GM18507 (cell line): ENCODE measurements around the gene ENOX2.

Source experiments
- DNase-seq: peaks from one replicate; pipeline ENCODE4 v3.0.0; 2011; ENCODE audit warnings: low read depth; ENCODE audit not compliant: insufficient read length; ENCODE audit errors: extremely low spot score
- FAIRE-seq: peaks from 2 replicates; lab custom pipeline; 2011; peaks lifted over from hg19 to GRCh38; lab: Jason Lieb, UNC

ENOX2 gene

DNA sequence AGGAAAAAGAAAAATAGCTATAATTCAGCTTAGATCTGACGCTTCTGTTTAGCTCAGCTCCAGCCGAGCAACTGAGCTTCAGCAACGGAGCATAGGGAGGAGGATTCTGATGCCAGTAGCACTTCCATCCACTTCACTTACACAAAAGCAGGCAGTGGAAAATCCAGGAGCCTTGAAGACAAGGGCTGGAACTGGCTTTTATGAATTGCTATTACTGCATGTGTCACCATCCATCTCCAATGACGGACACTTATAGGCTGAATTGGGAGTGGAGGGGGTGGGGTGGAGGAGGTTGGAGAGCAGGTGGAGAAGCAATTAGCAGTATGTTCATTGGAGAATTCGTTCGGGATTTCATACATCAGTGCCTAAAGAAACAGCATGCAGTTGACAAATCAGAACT is 15.6 kb downstream of the ENOX2 start:
- no peak for DNase-seq
- FAIRE-seq = no peak

DNA sequence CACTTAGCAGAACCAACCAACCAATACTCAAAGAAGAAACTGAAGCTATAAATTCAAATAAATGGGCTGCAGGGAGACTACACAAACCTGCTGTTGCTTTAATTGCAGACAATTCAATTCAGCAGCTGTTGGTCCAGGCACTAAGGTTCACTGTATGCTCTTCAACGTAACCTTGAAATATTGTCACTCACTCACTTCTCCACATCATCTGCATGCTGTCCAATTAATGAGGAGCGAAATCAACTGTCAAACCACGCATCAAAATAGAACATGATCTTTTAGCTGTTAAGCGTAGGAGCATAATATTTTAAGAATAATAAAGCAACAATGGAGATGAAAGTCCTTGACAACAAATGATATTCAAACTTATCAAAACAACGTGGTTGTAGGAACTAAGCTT is 17.0 kb downstream of the ENOX2 start:
- DNase-seq (no peak), FAIRE-seq (peak; percentile 5)

DNA sequence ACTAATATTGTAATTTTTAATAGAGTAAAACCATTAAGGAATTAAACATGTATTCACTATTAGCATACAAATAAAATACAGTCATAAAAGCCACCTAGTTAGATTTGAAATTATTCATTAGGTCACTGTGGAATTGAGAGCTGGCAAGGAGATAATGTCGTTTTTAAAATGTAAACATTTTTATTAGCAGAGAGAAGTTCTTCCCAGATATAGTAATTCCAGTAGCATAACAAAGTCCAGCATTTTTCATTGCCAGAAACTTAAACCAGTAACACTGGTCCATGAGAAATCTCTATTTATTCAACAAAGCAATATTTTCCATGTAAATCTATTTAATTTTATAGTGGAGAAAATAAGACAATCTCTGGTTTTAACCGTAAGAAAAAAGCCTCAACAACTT is 17.5 kb downstream of the ENOX2 start:
- DNase-seq (no peak), FAIRE-seq (no peak)

DNA sequence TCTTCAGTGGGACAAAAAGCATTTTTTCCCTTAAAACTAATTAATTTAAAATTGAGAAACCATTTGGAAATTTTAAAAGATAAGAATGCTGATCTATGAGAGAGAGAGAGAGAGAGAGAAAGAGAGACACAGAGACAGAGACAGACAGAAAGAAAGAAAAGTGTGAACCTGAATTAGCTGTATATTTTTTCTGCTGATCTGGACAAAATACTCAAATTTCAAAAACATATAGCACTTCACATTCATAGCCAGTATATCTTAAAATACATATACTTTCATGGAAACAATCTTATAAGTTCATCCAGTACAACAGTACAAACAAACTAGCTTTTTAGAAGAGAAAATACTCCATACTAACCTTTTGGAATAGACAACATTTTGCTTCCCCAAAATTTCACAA is 18.4 kb downstream of the ENOX2 start:
- FAIRE-seq = peak; percentile 74
- no peak for DNase-seq

DNA sequence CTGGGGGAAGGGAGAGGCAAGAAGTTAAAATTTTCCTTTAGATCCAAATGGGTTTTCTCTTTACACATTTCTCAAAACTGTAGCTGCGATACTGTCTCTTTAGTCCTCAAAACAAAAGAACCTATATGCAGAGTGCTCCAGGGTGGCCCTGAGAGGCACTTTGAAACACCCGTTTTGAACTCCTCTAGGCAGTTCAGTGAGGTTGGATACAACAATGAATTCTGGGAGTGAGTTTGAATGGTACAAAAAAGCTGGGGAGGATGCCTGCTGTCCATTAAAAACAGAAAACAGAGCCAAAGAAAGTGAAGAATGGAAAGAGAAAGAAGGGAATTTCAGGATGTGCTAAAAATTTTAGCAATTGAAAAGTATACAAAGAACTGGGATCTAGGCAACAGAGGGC is 23.1 kb downstream of the ENOX2 start:
- DNase-seq (no peak), FAIRE-seq (no peak)

DNA sequence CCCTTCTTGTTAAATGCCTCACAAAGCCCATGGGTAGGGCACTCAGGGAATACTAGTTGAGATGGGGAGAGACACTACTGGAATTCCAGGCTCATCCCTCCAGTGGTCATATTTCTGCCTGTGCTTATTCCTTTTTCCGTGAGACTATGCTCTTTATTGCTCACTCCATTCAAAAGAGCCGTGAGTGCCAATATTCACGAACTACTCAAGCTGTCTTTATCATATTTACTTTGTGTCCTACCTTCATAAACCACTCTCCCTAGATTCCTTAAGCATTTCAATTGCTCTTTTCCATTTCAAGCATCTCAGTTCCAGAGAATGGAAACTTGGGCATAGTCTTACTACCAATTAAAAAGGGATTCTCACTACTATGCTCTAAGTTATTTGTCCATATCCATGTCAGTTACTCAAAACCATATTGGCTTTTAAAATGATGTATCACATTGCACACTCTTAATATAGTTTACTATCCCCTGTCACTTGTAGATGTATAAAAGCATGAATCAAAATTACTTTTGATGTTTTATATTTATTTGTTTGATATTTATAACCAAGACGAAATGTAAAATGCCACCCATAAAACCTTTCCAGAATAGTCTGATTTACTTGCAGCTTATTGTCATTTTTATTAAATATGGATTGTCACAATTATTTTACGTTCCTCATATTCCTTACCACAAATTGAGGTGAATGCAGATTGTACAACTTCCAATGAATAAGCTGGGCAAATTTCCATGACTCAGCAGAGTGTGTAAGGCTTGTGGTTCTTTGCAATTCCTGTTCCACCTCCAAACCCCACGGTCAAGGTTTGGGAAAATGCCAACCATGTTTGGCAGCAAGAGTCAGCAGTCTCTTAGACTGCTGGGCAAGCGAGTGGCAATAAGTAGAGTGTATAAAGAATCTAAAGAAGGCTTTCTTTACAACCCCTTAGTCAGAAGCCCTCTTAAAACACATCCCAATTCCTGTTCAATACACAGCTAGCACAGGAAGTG is 24.4 kb downstream of the ENOX2 start:
- DNase-seq (no peak), FAIRE-seq (no peak)

DNA sequence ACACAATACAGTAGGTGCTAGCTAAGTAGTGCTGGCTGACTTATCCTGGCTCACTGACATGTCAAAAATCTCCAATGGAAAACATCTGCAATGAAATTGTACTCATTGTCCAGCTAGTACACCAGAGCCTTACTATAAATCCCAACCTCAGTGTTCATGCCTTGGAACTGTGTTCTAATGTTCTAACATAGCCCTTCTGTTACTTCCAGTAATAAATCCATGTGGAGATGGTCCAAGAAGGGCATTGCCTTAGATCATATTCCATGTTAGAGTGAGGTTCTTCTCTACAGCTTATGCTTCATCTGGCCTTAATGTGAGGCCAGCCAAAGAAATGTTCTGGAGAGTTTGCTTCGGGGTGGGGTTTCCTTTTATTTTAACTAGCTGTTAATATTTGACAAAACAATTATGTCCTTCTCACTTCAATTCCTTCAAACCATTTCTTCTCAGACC is 25.1 kb downstream of the ENOX2 start:
- FAIRE-seq = no peak
- DNase-seq = no peak

DNA sequence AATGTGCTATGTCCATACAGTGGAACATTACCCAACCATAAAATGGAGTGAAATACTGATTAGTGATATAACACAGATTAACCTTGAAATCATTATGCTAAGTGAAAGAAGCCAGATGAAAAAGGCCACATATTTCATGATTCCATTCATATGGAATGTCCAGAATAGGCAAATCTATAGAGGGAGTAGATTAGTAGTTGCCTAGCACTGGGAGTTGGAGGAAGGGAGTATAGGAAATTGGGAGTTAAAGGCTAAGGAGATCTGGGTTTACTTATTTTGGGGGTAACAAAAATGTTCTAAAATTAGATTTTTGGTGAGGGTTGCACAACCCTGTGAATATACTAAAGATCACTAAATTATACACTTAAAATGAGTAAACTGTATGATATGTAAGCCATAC is 26.8 kb downstream of the ENOX2 start:
- FAIRE-seq (no peak), DNase-seq (no peak)

DNA sequence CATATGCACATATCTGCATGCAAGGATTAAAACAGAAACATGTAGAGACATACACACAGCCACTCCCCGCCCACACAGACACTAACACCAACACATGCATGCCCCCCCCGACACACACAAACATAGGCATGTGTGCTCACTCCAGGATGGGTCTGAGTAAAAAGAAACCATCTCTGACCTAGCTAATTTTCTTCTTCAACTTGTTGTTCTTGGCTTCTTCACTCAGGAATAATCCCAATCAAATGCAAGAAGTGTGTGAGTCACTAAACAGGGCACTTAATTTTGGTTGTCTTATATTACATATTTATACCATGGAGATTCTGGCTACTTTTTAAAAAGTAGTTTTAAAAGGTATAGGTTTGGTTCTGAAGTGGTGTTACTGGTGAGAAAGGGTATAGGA is 28.3 kb downstream of the ENOX2 start:
- no peak for FAIRE-seq
- DNase-seq = no peak

DNA sequence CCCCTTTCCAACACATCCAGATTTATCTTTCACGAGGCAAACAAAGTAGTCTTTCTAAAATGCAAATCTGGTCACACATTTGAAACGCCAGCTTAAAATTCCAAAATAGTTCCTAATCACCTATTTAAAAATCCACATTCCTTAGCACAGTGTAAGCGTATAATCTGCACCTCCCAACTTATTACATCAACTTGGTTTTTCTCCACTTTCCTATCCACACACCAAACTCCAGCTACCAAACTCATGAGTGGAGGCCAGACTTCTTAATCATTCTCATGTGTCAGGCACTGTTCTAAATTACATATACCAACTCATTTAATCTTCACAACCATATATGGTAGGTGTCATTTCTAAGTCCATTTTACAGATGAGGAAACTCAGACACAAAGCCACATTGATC is 33.8 kb downstream of the ENOX2 start:
- no peak for FAIRE-seq
- DNase-seq = no peak

DNA sequence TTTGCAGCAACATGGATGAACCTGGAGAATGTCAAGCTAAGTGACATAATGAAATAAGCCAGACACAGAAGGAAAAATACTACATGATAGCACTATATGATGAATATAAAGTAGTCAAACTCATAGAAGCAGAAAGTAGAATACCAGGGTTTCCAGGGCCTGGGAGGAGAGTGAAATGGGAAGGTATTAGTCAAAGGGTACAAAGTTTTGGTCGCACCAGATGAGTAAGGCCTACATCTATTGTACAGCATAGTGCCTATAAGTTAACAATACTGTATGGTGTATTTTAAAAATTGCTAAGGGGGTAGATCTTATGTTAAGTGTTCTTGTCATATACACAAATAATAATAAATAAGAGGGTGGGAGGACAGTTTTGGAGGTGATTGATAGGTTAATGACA is 41.5 kb downstream of the ENOX2 start:
- DNase-seq (no peak), FAIRE-seq (no peak)

DNA sequence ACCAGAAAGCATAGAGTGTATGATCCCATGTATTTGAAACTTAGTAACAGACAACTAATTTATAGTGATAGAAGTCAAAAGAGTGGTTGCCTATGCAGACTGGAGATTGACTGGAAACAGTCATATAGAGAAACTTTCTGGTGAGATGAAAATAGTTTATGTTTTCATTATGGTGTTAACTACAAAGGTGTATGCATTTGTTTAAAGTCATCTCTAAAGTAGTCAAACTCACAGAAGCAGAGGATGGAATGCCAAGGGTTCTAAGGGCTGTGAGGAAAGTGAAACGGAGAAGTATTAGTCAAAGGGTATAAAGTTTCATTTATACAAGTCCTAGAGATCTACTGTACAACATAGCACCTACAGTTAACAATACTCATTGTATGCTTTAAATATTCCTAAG is 45.8 kb downstream of the ENOX2 start:
- DNase-seq (no peak), FAIRE-seq (peak; percentile 59)

DNA sequence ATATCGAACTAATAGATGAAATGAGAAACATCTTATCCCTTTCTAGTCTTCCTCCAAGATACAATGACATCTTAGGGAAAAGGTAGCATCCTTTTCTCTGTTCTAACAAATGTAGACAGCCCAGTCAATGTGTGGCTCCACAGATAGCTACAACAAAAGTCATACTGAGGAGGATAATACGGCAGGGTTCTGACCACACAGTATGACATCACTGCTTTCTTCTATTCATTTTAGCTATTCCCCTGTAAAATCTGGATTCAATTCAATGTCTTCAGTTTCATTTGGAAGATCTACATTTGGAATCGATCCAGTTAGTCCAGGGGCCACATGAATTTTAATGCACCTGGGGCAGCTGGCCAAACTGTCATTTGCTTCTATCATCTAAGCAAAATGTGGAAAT is 51.4 kb downstream of the ENOX2 start:
- FAIRE-seq = no peak
- no peak for DNase-seq

DNA sequence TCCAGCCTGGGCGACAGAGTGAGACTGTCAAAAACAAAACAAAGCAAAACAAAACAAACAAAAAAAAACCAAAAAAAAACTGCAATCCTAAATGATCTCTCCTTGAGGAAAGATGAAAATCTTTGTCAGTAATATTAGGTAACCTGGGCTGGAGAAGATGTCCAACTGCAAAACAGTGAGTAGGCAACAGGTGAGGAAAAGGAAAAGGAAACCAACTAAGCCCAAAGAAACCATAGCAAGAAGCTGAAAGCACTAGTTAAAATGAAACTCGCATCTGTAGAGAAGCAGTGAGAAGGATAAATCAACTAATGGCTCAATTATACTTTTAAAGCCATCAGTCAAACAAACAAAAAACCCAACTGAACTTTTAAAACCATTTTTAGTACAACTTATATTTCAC is 54.2 kb downstream of the ENOX2 start:
- DNase-seq = no peak
- peak; percentile 89 for FAIRE-seq

DNA sequence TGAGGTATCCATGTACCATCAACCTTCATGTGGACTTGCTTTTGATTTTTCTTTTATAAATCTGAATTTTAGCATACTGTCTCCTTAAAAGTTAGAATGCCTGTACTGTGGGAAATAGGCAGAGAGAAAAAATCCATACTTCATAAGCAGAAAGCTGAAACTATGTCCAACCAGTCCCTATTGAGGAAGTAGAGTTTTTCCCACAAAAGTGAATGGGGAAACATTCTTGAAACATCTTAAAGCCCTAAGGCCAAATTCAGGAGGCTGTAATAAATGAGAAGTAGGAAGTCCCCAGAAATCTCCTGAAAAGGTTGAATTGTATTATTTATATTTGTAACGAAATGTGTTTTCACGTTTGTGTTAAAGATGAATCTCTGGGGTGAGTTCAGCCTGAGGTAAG is 56.3 kb downstream of the ENOX2 start:
- FAIRE-seq = peak; percentile 5

DNA sequence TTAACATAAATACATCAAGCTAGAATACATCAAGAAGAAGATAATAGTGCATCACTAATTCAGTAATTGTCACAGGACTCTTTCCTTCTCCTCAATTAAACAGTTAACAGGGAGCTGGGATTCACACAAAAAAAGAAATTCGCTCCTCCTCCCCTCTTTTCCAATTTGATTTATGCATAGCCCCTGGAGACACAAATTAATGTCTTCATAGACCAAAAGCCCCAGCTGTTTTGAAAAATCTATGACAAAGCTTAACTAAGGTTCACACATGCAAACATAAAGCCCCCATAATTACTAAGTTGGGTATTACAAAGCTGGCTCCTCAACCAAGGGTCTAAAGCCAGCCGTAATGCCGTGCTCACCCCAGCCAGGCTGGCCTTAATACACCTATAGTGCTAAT is 61.2 kb downstream of the ENOX2 start:
- DNase-seq (no peak), FAIRE-seq (no peak)

More for the DNA sequence above, 56.3 kb downstream of the ENOX2 start:
- no peak for DNase-seq

DNA sequence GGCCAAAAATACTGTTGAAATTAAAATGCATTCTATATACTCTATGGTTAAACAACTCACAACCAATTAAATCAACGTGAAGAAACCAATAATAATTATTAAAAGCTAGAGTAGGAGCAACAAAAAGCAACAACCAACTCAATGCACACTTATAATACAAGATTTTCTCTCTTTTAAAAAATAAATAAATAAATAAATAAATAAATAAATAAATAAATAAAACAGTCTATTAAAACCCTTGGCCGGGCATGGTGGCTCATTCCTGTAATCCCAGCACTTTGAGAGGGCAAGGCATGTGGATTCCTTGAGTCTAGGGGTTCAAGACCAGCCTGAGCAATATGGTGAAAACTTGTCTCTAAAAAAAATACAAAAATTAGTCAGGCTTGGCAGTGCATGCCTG is 62.7 kb downstream of the ENOX2 start:
- FAIRE-seq (no peak), DNase-seq (no peak)

DNA sequence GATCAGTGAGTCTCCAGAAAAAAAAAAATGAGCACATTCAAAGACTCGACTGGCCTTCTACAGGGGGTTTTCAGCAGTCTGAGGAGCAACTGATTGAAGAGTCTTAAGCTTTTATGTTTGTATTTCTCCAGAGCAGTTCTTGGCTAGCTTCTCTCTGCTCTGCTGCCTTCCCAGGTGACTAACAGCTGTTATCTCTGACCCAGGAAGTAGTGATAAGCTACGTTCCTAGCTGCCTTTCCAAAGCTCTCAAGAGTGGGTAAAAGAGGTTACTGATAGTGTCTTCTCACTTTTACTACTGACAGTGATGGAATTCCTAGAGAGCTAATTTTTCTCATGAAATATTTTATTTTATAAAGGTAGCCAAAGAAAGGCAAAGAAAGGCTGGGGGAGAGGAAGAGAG is 66.6 kb downstream of the ENOX2 start:
- peak; percentile 56 for FAIRE-seq
- no peak for DNase-seq

DNA sequence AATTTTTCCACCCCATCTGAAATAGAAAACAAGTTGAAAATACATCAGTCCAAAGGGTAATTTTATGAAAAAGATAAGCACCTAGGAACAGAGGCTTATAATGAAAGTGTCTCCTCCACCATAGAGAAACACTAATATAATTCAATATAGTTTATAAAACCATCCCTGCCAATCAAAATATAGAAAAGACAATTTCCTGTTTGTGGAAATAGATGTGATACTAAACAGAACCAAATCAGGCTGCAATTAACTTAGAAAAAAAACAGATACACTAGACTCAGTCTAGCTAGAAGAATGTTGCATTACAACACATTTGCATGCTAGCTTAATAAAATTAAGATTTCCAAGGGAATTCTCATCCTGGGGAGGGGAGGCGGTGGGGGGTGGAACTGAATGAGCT is 68.2 kb downstream of the ENOX2 start:
- FAIRE-seq (no peak), DNase-seq (no peak)

DNA sequence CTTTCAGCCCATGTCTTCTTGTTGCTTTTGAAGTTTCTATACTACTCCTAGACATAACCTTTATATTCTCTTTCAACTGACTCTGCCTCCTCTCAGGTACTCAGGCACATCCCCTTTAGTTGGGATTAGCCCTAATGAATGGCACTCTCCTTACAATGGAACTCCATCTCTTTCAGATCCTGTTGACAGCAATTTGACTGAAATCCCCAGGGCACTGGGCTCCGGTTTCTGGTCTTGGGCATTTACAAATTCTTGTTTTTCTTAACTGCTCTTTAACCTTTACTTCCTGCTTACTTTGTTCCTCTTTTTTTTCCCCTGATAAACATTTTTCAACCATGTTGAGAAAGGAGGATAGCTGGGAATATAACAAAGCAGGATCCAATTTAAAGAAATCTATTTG is 68.9 kb downstream of the ENOX2 start:
- no peak for FAIRE-seq
- no peak for DNase-seq

DNA sequence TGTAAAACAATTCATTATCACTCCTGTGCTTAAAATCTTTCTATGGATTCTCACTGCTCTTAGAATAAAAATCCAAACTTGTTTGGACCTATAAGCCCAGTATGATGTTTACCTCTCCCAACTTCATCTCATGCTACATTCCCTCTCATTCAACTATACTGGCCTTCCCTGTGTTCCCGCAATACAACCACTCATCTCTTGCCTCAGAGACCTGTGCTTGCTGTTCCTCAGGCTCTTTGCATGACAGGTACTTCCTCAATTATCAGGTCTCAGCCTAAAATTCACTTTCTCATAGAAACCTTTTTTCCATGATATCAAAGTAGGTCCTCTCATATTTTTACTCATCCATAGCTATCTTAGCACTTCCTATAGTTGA is 71.7 kb downstream of the ENOX2 start:
- FAIRE-seq (no peak), DNase-seq (no peak)
